HG03469 (cell line): ENCODE results near the gene TMEM91.
"Not testable (repeated sequence)": the region's sequence is repeated elsewhere in the genome, so short reads cannot be mapped to it uniquely, and the experiment has no call there.

Source experiments
- ATAC-seq: cut with Tn5 transposase; IDR thresholded peaks from one replicate; pipeline ENCODE4 v1.9.1; 2021; ENCODE audit warnings: mild to moderate bottlenecking, moderate library complexity, moderate number of reproducible peaks; ENCODE audit not compliant: unreplicated experiment

The TMEM91 gene

GRCh38 chr19:41376241-41376997 lies at the start of gene TMEM91:
TMEM91 (plus strand) TSS chr19:41376533; CDS start chr19:41378310, 1,777 bp downstream.
- ATAC-seq = no peak

GRCh38 chr19:41327076-41327575 lies 49.2 kb upstream of the TMEM91 start:
- ATAC-seq = no peak

DNA sequence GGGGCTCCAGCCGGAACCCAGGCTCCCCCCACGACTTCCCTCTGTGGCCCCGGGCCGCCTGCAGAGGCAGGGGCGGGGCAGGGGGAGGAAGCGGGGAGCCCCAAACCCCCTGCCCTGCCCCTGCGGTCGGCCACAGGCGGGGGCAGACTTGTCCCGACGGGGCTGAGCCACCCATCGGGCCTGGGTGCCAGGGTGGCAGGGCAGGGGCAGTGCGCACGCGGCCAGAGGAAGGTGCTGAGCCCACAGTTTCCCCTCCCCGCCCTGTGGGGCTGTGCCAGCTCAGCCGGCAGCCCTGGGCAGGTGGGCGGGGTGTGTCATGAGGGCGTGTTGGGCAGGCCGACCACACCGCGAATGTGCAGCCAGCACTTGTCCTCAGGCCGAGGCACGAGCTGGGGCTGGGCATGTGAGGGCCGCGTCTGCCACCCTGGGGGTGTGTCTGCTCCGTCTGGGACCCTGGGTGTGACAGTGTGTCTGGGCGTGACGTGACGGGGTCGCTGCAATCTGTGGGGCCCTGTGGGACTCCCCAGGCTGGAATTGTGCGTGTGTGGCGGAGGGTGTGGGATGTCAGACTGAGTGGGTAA lies 48.7 kb upstream of the TMEM91 start:
- no peak for ATAC-seq

- no peak for ATAC-seq
These were observed 48.0 kb upstream of the TMEM91 start for GRCh38 chr19:41328157-41328841.

DNA sequence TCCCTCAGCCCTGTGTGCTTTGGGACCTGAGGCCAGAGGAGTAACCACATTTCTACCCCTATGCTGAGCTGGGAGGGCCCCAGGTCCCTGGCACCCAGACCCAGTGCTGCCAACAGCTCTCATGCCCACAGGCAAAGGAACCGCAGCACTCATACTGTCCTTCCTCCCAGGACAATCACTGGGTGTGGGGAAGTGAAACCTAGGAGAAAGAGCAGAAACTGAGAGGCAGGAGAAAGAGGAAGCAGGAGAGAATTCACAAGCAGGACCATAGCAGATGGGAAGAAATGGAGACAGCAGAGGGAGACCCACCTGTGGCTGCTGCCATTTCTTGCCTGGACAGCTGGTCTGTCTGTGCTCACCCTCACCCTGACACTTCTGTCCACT lies 47.5 kb upstream of the TMEM91 start:
- ATAC-seq = no peak

GRCh38 chr19:41330481-41330880 lies 45.9 kb upstream of the TMEM91 start:
- no peak for ATAC-seq

- no peak for ATAC-seq
These were observed 45.2 kb upstream of the TMEM91 start for GRCh38 chr19:41330946-41331678.

DNA sequence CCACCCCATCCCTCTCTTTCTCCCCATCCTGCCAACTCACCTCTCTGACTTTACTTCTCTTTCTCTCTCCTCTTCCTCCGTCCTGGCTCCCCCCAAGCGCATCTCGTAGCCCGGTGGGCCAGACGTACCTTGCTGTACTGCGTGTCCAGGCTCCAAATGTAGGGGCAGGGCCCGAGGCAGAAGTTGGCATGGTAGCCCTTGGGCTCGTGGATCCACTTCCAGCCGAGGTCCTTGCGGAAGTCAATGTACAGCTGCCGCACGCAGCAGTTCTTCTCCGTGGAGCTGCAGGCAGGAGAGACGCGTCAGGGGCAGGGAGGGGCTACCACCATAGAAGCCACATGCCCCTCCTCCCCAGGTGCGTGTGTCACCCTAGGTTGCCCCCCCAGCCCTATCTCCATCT lies 44.3 kb upstream of the TMEM91 start:
- no peak for ATAC-seq

DNA sequence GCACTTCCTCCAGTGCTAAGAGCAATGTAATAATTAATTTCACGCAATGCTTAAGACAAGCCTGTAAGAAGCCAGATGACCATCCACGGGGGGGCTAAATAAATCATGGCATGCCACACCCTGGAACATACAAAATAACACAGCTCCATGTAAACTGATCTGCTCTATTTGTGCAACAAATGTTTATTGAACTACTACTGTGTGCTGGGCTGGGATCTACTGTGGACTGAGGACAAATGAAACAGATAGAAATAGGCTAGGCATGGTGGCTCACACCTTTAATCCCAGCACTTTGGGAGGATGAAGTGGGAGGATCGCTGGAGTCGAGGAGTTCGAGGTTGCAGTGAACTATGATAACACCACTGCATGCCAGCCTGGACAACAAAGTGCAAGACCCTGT lies 43.9 kb upstream of the TMEM91 start:
- no peak for ATAC-seq

- no peak for ATAC-seq
These were observed 41.5 kb upstream of the TMEM91 start for GRCh38 chr19:41334793-41335192.

GRCh38 chr19:41335467-41335866 lies 40.9 kb upstream of the TMEM91 start:
- no peak for ATAC-seq

DNA sequence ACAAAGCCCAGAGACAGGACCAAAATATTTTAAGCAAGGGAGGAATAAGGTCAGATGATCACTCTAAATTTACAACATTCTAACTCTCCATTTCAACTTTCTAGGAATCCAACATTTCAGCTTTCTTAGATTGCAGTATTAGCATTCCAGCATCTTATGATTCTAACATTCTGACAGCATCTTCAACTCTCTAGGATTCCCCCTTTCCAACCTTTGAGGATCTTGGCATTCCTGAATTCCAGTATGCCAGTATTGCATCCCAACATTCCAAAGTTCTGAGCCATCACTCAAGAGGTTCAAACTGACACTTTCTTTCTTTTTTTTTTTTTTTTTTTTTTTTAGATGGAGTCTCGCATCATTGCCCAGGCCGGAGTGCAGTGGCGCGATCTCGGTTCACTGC lies 36.4 kb upstream of the TMEM91 start:
- ATAC-seq = no peak

- ATAC-seq = no peak
These were observed 34.5 kb upstream of the TMEM91 start for GRCh38 chr19:41341669-41342490.

DNA sequence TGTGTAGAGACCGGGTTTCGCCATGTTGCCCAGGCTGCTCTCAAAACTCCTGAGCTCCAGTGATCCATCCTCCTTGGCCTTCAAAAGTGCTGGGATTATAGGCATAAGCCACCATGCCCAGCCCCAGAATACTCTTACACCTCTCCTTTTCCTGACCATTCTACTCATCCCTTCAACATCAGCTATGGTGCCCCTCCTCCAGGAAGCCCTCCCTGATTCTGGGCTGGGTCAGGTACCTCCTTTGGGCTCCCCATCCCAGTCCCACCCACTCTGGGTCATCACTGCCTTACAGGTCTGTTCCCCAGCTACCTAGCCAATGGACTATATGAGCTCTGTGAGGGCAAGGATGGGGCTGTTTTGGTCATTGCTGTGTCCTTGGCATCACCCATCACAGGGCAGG lies 32.2 kb upstream of the TMEM91 start:
- no peak for ATAC-seq

GRCh38 chr19:41346916-41347315 lies 29.4 kb upstream of the TMEM91 start:
- ATAC-seq = not testable (repeated sequence)

- ATAC-seq = no peak
These were observed 25.5 kb upstream of the TMEM91 start for GRCh38 chr19:41350735-41351338.

- no peak for ATAC-seq
These were observed 24.7 kb upstream of the TMEM91 start for GRCh38 chr19:41351339-41352245.

DNA sequence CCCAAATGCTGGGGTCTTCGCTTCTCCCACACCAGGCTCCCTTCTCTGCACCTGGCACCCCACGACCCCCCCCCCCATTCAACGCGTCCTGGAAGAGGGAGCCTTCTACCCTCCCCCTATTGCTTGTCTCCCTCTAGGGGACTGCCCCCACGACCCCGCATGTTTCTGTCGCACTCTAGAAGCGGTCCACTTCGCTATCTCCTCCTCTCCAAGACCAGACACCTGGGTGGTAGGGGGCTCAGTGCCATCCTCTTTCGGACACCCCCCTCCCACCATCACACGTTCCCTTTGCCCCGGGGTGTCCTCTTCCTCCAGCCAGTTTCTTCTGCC lies 24.1 kb upstream of the TMEM91 start:
- ATAC-seq = no peak
